ENCODE measurements around the gene U2SURP. TPM values are rescaled to one million over a fixed set of nuclear protein-coding genes. Genes with fewer than 3 reads are reported as not detected.

Gene U2SURP
- total RNA-seq, 1 experiment from 2014 or later, result 168 TPM

DNA sequence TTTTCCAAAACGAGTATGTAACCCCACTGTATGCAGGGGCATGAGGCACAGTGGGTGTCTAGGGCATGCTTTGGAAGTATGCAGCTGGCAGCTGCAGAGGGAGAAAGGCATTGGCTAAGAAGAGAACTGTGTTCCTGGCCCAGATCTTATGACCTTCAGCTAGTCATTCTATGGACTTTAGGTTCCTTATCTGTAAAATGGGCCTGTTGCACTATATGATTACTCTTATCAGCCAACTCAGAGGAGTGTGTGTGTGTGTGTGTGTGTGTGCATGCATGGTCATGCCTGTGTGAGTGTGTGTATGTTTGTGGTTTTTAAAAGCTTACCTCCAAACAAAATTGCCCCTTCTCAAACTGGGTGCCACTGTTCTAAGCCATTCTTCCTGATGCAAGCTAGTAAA, 90.8 kb downstream of the U2SURP start:
- H4K20me1 ChIP-seq (ENCODE audit: control insufficient read depth, insufficient read depth, insufficient read length), result no peaks in the 10 kb centered on the region
- no peak overlapping the region for H2BK15ac ChIP-seq (ENCODE audit: low read depth, low read length)
- H4K8ac ChIP-seq (replicated peaks; ENCODE audit: insufficient read length, low read depth, low read length), result no peak overlapping the region
- no peak for DNase-seq
- H2BK120ac ChIP-seq (ENCODE audit: low read depth, low read length, poor library complexity, severe bottlenecking), result no peak overlapping the region
- TF ChIP-seq, protein P1, sequence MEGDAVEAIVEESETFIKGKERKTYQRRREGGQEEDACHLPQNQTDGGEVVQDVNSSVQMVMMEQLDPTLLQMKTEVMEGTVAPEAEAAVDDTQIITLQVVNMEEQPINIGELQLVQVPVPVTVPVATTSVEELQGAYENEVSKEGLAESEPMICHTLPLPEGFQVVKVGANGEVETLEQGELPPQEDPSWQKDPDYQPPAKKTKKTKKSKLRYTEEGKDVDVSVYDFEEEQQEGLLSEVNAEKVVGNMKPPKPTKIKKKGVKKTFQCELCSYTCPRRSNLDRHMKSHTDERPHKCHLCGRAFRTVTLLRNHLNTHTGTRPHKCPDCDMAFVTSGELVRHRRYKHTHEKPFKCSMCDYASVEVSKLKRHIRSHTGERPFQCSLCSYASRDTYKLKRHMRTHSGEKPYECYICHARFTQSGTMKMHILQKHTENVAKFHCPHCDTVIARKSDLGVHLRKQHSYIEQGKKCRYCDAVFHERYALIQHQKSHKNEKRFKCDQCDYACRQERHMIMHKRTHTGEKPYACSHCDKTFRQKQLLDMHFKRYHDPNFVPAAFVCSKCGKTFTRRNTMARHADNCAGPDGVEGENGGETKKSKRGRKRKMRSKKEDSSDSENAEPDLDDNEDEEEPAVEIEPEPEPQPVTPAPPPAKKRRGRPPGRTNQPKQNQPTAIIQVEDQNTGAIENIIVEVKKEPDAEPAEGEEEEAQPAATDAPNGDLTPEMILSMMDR (conservative IDR thresholded peaks at IDR 0.05), result no peak
- no peaks in the 10 kb centered on the region for H3K79me1 ChIP-seq (ENCODE audit: insufficient read depth, low read depth, low read length, poor library complexity, severe bottlenecking)
- no peak overlapping the region for H3K9ac ChIP-seq (ENCODE audit: extremely low read depth, insufficient read length, low read length)
- H3T11ph ChIP-seq (ENCODE audit: low read length), result no peak overlapping the region
- no CpG with 5 or more reads among the region's 1 CpG for WGBS (ENCODE audit: extremely low coverage, insufficient read length, low lambda C conversion rate)
- Mint-ChIP-seq H3K4me1 (peaks cover 0 to 3% of the 10 kb centered on the region in 2 experiments; a peak in 1 of 4 replicates), H3K27me3 (ENCODE audit: low read depth) (no peaks in the 10 kb centered on the region), H3K36me3 (ENCODE audit: insufficient read depth in 1 of 3, low read depth in 3 of 3) (peaks cover 2 to 19% (median 3%) of the 10 kb centered on the region in 3 experiments), H3K4me3 (no peak overlapping the region), H3K9me3 (peaks cover 18 to 19% of the 10 kb centered on the region in 2 experiments), H3K27ac (no peak overlapping the region)
- no peak overlapping the region for H3K18ac ChIP-seq (ENCODE audit: insufficient read length, low read depth, low read length)
- no peak overlapping the region for H3K23ac ChIP-seq (ENCODE audit: insufficient read length, low read depth, low read length)
- H4K91ac ChIP-seq (ENCODE audit: insufficient read length, low read depth, low read length), result no peak overlapping the region
- H2BK12ac ChIP-seq (ENCODE audit: insufficient read length, low read depth, low read length), result no peak overlapping the region
- no peak overlapping the region for H2BK5ac ChIP-seq (ENCODE audit: insufficient read length, low read length)
- no peak overlapping the region for H4K5ac ChIP-seq (ENCODE audit: insufficient read length, low read depth, low read length)
- H2BK20ac ChIP-seq (ENCODE audit: low read depth, low read length, poor library complexity, severe bottlenecking), result no peak overlapping the region
- H3K23me2 ChIP-seq (ENCODE audit: insufficient read length, low read depth, low read length, poor library complexity, severe bottlenecking), result no peaks in the 10 kb centered on the region
- no peak overlapping the region for H3K14ac ChIP-seq (ENCODE audit: insufficient read depth, low read length)
- H3K4me1 ChIP-seq (ENCODE audit: insufficient read depth, low read length), result no peaks in the 10 kb centered on the region
- no peaks in the 10 kb centered on the region for H3K79me2 ChIP-seq (ENCODE audit: insufficient read depth, low read length)
- H3K56ac ChIP-seq (ENCODE audit: insufficient read length, low read depth, low read length), result no peak overlapping the region
- H3K27me3 ChIP-seq (ENCODE audit: insufficient read depth, low read length), result no peaks in the 10 kb centered on the region
- no peak overlapping the region for H3K4ac ChIP-seq (ENCODE audit: low read depth, low read length)
- H2AK5ac ChIP-seq (ENCODE audit: insufficient read length, low read length), result no peak overlapping the region
- H2AFZ ChIP-seq (ENCODE audit: low read length), result no peak overlapping the region
- H3K4me2 ChIP-seq (ENCODE audit: insufficient read depth, insufficient read length, low read length), result no peak overlapping the region
- no peaks in the 10 kb centered on the region for H3K9me3 ChIP-seq (ENCODE audit: control insufficient read depth, low read depth, low read length)
- no peak overlapping the region for H3K27ac ChIP-seq (ENCODE audit: insufficient read length, low read depth, low read length)

Data from H9 (cell line).